Fibroblast of pulmonary artery (primary cell): Measurements from ENCODE around the gene EFNA1.

Experiments
- DNase-seq: peaks from one replicate; pipeline ENCODE4 v3.0.0-alpha.2; 2010; ENCODE audit warnings: low read depth
- H3K4me3 ChIP-seq: replicated peaks from 2 replicates; pipeline ENCODE4 v1.5.1; 2011; ENCODE audit warnings: low read depth, mild to moderate bottlenecking, control low read depth, low read length, moderate library complexity
- TF ChIP-seq, protein P1 (sequence below): IDR thresholded peaks from 2 replicates; pipeline ENCODE4 v1.5.1; 2011; ENCODE audit warnings: mild to moderate bottlenecking, control low read depth, low read length, inconsistent platforms; ENCODE audit errors: missing control alignments

EFNA1 gene

DNA sequence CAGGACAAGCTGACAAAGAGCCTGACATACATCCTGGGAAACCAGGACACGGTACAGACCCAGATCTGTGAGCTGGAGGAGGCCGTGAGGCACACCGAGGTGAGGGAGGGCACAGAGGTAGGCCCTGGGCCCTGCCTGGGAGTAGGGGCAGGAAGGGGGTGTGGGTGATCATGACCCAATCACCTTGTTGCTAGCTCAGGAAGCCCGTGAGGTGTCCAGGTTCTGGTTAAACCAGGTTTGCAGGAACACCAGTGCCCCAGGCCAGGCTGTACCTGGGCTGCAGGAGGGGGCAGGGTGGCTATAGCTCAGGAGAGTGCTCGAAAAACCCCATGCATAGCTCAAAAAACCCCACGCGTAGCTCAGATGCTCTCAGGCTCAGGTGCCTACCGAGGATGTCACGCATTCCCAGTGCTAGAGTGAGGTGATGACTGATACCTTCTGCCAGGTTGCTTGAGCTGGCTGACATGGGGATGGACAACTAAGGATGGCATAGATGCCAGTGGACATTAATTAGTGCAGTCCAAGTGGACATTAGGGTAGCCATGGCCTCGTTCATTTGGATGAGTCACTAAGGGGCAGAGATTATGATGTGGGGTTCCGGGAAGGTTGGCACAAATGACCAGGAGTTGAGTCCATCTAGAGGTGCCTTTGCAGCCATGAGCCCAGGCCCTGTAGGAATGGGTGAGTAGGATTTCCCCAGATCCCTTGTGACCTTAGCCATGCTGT is 49.7 kb downstream of the EFNA1 start:
- H3K4me3 ChIP-seq: no peak overlapping the region
- no peak for DNase-seq
- TF ChIP-seq, protein P1, sequence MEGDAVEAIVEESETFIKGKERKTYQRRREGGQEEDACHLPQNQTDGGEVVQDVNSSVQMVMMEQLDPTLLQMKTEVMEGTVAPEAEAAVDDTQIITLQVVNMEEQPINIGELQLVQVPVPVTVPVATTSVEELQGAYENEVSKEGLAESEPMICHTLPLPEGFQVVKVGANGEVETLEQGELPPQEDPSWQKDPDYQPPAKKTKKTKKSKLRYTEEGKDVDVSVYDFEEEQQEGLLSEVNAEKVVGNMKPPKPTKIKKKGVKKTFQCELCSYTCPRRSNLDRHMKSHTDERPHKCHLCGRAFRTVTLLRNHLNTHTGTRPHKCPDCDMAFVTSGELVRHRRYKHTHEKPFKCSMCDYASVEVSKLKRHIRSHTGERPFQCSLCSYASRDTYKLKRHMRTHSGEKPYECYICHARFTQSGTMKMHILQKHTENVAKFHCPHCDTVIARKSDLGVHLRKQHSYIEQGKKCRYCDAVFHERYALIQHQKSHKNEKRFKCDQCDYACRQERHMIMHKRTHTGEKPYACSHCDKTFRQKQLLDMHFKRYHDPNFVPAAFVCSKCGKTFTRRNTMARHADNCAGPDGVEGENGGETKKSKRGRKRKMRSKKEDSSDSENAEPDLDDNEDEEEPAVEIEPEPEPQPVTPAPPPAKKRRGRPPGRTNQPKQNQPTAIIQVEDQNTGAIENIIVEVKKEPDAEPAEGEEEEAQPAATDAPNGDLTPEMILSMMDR: no peak

DNA sequence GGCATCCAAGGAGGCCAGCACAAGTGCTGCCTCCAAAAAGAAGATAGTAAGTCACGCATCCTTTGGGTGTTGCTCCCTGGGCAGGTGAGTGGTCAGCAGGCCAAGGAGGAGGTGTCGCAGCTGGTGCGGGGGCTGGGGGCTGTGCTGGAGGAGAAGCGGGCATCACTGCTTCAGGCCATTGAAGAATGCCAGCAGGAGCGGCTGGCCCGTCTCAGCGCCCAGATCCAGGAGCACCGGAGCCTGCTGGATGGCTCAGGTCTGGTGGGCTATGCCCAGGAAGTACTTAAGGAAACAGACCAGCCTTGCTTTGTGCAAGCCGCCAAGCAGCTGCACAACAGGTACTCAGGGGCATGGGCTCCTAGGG is 50.2 kb downstream of the EFNA1 start:
- no peak for DNase-seq
- no peak overlapping the region for H3K4me3 ChIP-seq
- TF ChIP-seq, protein P1: no peak

- TF ChIP-seq, protein P1: no peak
- H3K4me3 ChIP-seq: no peak overlapping the region
- no peak for DNase-seq
These were observed 50.9 kb downstream of the EFNA1 start for GRCh38 chr1:155178441-155179111.

DNA sequence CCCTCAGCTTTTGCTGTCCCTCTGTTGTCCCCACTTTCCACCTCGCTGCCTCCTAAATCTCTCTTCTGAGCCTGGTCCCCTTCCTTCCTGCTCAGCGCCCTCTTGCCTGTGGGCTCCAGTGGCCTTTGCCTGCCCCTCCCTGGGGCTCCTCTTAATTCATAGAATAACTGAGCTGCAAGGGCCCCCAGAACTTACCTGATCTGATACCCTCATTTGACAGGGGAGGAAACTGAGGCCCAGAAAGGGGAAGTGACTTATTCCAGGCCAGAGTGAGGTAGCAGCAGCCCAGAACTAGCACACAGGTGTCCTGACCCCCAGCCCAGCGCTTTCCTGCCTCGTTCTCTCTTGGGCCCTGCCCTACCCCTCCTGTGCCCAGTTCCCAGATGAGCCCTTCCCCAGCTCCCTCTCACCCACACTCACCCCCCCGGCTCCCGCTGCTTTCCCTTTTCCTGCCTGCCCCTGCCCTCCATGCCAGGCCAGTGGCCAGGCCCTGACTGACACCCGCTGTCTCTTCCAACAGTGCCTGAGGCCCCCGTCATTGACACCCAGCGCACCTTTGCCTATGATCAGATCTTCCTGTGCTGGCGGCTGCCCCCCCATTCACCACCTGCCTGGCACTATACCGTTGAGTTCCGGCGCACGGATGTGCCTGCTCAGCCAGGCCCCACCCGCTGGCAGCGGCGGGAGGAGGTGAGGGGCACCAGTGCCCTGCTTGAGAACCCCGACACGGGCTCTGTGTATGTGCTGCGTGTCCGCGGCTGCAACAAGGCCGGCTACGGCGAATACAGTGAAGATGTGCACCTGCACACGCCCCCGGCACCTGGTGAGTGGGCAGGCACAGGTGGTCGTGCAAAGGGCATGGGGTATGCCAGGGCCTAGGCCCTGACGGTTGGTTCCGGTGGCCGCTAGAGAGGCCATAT is 51.7 kb downstream of the EFNA1 start:
- DNase-seq: no peak
- TF ChIP-seq, protein P1: no peak

GRCh38 chr1:155181371-155182051 is 53.8 kb downstream of the EFNA1 start:
- DNase-seq: no peak
- H3K4me3 ChIP-seq: no peak overlapping the region
- TF ChIP-seq, protein P1: no peak

More for the DNA sequence above, 51.7 kb downstream of the EFNA1 start:
- no peak overlapping the region for H3K4me3 ChIP-seq

DNA sequence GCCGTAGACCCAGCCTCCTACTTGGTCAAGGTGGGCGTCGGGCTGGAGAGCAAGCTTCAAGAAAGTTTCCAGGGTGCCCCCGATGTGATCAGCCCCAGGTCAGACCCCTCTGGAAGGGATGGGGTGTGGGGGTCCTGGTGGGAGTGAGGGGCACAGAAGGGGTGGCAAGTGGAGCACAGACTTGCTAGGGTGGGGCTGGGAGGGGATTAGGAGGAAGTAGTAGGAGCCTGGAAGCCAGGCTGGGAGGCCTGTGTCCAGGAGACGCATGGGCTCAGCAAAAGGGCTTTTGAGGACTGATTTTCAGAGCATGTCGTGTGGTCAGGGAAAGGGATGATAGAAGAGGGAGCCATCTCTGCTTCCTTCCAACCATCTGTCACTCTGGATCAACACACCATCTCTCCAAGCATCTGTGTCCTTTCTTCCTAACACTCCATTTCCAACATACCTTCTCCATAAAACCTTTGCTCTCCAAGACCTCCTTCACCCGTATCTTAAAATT is 54.4 kb downstream of the EFNA1 start:
- H3K4me3 ChIP-seq: no peak overlapping the region
- TF ChIP-seq, protein P1: no peak

More for the DNA sequence above, 54.4 kb downstream of the EFNA1 start:
- DNase-seq: no peak
